PC-3 (cell line): ENCODE results near the gene PCDH18.

Experiments used
- EZH2 ChIP-seq: fragments of 300-600 bp; sonication (generic); IDR thresholded peaks from one replicate; pipeline ENCODE4 v1.6.1; 2017; ENCODE audit warnings: antibody characterized with exemption, mild to moderate bottlenecking, low read length; ENCODE audit not compliant: unreplicated experiment
- TF ChIP-seq, protein P1 (sequence below): fragments of 300-600 bp; sonication (generic); conservative IDR thresholded peaks from 2 replicates; pipeline ENCODE4 v1.5.1; 2017; ENCODE audit warnings: antibody characterized with exemption, low read depth, mild to moderate bottlenecking, low read length

- TF ChIP-seq, protein P1, sequence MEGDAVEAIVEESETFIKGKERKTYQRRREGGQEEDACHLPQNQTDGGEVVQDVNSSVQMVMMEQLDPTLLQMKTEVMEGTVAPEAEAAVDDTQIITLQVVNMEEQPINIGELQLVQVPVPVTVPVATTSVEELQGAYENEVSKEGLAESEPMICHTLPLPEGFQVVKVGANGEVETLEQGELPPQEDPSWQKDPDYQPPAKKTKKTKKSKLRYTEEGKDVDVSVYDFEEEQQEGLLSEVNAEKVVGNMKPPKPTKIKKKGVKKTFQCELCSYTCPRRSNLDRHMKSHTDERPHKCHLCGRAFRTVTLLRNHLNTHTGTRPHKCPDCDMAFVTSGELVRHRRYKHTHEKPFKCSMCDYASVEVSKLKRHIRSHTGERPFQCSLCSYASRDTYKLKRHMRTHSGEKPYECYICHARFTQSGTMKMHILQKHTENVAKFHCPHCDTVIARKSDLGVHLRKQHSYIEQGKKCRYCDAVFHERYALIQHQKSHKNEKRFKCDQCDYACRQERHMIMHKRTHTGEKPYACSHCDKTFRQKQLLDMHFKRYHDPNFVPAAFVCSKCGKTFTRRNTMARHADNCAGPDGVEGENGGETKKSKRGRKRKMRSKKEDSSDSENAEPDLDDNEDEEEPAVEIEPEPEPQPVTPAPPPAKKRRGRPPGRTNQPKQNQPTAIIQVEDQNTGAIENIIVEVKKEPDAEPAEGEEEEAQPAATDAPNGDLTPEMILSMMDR, result no peak
- no peak for TF ChIP-seq EZH2
These were observed 559 bp upstream of the PCDH18 start for GRCh38 chr4:137532869-137533236.
